T-helper 1 cell treated with Interleukin-12 subunit alpha and Interleukin-12 subunit beta and Interleukin-4 antibody, amounts not matched to agents 30 ng/mL and 1 ng/mL, for 36 hours (primary cell): ENCODE data around the gene EPB41L4B. TPM values are rescaled to one million over a fixed set of nuclear protein-coding genes. Genes with fewer than 3 reads are reported as not detected.

Source experiments
- intact Hi-C: fragments of 100-400 bp; cut with micrococcal nuclease; formaldehyde crosslinking; loops from one replicate; pipeline ENCODE4 v1.15.1; 2024
- total RNA-seq: library from RNA; stranded (reverse); gene quantifications from 2 replicates; pipeline ENCODE4 v1.2.3, GENCODE V29; 2022

EPB41L4B gene
- total RNA-seq, 1 donor from 2014 or later, result 0.56 TPM

DNA sequence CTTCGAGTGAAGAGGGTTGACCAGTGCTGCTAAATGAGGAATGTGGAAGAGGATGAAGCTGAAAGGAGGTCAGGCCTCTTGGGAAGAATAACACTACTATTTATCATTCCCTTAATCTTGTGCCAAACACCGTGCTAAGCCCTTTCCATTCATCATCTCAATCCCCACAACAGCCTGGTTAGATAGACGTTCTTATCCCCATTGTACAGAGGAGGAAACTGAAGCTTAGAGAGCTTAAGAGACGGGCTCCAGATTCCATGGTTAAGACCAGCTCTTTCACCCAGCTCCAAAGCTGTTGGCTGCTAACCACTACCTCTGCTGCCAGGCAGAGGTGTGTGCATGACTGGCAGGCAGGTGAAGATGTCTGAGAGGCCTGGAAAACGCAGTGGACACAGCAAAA, 868 bp upstream of the EPB41L4B start:
- intact Hi-C loops, result loop anchor here (1.0 to 10.0 kb wide), 11 partner anchors 77 to 471 kb away; partner anchors contain the start of genes ABITRAM, CTNNAL1 and ELP1

- intact Hi-C loops, result loop anchor here (2.0 to 10.0 kb wide), 5 partner anchors 90 to 470 kb away; partner anchors contain the start of gene CTNNAL1
Measured at GRCh38 chr9:109320331-109320741, 523 bp downstream of the EPB41L4B start.

GRCh38 chr9:109319626-109320241, 1.1 kb downstream of the EPB41L4B start:
- intact Hi-C loops, result loop anchor here (2.0 to 10.0 kb wide), 5 partner anchors 91 to 469 kb away; partner anchors contain the start of gene CTNNAL1

DNA sequence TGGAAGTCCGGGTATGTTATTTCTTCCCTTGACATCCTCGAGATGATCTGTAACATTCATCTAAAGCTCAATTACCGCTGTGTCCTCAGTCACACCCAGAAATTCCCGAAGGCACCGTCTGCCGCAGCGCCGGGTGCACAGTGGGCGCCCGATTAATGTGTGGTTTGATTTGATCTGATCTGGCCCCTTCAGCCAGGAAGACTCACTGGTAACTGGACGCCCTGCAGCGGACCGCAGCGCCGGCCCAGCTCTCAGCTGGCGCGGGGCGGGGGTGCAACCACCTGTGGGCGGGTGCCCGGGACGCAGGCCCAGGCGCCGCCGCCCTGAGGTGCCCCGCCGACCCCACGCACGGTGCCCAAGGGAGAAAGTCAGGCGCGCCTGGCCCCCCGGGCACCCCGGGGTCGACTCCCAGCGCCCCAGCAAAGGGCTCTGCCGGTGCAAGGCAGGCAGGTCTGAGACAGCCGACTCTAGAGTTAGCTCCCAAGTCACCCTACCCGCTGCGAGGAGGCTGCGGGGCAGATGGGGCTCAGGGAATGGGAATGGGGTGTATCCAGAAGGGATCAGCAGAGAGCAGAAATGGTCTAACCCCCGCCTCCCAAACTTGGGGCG, 1.7 kb downstream of the EPB41L4B start:
- intact Hi-C loops, result no loop called here

DNA sequence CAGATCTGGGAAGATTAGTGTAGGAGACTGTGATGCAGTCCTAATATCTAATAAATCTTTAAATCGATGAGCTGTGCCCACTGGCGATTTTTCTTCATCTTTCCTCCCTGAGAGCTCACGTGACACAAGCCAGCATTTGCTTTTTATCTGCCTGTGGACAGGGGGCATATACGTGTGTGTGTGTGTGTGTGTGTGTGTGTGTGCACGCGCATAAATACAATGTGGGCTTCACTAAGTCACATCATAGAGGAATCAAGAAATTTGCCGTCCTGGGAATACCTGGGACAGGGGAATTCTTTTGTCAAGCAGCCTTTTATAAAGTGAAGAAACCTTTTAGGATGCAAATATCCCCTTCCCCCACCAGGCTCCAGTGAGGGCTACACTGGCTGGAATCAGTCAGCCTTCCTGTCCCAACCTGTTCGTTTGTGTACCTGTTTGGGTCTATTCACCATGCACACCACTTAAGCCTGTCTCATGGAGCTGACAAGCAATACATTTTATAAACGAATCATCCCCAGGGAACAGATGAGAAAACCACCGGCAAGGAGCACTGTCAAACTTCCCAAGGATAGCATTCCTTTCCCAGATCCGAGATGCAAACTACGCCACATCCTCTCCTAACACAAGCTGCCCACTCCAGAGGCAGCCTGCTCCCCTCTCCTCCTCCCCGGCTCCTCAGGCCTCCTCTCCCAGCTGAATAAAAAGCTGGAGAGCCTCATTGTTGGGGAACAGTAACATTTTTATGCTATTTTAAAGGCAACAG, 2.7 kb downstream of the EPB41L4B start:
- intact Hi-C loops, result no loop called here

GRCh38 chr9:109317311-109317978, 3.4 kb downstream of the EPB41L4B start:
- intact Hi-C loops, result no loop called here

DNA sequence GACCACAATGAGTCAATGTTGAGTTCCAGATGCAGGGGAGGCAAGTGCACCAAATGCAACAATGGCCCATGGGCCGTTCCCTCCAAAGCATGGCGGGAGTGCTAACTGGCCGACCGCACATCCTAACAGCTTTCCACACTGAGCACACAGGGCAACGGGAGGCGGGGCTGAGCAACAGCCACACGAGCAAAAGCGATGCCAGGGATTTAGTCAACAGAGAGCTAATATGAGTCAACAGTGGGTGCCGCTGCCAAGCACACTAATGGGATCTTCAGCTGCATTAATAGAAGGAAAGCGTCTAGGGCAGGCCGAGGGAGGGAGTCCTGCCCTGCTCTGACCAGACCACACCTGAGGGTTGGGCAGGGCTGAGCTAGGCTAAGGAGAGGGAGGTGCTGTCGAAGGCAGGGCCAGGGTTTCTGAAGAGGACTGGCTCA, 4.6 kb downstream of the EPB41L4B start:
- intact Hi-C loops, result no loop called here

DNA sequence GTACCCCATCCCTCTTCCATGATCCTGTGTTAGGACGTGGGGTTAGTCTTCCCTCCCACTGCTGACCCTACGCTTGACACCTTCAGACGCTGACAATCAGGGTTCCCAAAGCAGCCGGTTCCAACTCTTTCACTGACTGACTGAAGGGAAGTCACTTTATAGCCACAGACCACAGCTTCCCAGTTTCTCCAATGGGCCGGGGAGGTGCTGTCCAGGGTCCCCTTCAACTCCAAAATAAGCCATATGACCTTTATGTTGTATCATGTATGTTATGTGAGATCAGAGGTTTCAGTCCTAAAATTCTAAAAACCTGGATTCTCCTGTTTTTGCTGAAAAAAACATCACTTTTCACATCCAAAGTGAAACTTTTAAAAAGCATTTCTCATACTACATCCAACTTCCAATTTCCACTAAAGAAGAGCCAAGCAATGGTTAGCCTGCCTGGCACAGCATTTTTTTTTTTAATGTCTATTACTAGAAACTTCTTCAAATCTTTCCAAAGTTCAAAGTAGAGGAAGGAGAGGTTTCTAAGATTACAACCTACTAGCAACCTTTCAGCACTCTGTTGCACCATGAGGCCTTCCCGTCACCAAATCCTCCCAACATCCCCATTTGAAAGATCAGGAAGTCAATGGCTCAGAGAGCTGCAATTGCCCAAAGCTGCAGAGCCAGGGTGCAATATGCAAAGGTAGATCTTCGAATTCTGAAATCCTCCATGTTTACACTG, 5.2 kb downstream of the EPB41L4B start:
- intact Hi-C loops, result no loop called here

DNA sequence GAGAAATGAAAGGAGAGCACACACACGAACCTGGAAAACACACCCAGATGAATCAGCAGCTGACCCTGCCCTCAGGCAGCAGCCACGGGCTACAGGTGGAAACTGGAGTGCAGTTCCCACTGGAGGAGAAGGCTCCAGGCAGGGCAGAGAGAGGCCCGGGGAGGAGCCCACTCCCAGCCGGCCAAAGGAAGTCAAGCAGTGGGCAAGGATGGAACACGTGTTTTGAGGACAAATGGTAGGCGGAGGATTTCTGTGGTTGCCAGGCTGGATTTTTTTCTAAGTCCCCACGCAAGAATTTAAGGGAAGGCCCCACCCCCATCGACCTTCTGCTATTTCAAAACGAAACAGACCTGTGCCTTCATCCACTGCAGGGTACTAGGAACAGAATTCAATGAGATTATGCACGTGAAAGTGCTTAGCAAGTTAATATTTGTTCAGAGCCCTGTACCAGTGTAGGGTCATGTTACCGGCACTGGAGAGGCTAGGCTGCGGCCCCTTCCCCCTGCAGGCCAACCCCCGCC, 6.8 kb downstream of the EPB41L4B start:
- intact Hi-C loops, result no loop called here

GRCh38 chr9:109313351-109313750, 7.5 kb downstream of the EPB41L4B start:
- intact Hi-C loops, result no loop called here

DNA sequence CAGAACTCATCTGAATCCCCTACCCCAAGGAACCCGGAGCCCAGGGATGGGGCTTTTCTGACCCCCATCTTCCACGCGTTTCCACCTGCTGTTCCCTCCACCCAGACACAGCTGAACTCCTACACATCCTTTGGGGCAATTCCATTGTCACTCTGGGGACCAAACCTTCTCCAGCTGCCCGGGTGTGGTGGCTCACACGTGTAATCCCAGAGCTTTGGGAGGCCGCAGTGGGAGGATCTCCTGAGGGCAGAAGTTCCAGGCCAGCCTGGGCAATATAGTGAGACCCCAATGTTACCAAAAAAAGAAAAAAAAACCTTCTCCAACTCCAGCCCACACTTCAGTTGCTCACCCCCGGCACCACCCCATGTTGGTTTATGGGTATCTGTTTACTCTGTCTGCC, 8.1 kb downstream of the EPB41L4B start:
- intact Hi-C loops, result no loop called here

DNA sequence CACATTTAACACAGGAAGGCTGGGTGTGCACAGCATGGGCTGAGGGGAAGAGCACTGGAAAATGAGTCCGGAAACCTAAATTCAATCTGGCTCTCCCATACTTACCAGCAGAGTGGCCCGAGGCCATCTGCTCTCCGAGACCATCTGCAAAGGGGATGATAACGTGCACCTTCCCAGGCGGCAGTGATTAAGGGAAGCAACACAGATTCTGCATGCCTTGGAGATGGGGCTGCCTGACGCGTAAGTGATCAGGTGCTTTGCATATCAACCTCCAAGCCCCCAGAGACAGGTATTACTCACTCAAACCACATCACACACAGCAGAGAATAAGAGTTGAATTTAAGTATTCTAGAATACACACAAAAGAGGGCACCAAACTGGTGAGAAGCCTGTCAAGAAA, 9.1 kb downstream of the EPB41L4B start:
- intact Hi-C loops, result no loop called here

- intact Hi-C loops, result no loop called here
Measured at GRCh38 chr9:109311286-109311685, 9.6 kb downstream of the EPB41L4B start.

DNA sequence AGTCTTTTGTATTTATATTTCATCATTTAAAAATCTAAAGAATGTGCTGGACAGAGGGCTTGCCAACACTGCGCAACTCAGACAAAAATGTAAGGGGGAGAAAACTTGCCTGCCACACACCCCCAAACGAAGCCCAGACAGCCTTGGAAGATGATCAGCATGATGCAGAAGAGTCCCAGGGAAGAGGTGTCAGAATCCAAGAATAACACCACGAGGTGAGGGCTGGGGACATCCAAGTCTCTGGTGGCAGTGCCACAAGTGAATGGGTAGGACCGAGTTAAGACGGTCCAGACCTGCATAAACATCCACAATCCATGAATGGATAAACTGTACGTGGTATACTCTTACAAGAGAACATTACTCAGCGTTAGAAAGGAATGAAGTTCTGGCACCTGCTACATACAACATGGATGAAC, 10.4 kb downstream of the EPB41L4B start:
- intact Hi-C loops, result no loop called here

DNA sequence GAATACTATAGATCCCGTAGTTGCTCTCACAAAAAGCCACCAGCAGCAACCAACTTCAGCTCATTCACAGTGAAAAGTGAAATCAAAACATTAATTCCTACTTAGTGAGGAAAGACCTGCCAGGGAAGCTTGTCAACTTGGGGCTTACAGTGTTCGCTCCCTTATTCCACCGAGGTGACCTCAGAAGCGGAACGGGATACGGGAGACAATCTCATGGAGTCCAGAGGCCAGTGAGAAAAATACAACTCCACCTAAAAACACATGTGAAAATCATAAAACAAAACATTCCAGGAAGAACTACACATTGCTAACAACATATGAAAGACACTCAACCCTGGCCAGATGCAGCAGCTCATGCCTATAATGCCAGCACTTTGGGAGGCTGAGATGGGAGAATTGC, 11.6 kb downstream of the EPB41L4B start:
- intact Hi-C loops, result no loop called here

GRCh38 chr9:109307380-109308240, 13.2 kb downstream of the EPB41L4B start:
- intact Hi-C loops, result loop anchor here (2.0 kb wide), 1 partner anchor 15 kb away; no protein-coding TSS in a partner anchor

GRCh38 chr9:109305801-109306200, 15.1 kb downstream of the EPB41L4B start:
- intact Hi-C loops, result loop anchor here (2.0 kb wide), 1 partner anchor 13 kb away; no protein-coding TSS in a partner anchor

DNA sequence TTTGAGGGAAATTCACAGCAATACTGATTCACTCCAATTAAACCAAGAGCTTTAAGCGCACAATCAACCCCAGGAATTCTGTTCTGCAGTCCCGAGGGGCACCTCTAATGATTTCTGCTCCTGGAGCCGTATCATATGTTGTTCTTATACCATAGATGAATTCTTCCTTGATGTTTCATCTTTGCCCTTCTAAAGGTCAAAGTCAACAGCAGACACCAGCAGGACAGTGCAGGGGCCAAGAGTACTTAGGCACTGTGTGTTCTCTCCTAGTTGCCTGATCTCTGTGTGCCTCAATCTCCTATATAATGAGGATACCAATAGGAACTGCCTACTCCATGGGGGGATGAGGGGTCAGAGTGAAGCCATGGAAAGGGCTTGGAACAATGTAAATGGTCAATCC, 16.5 kb downstream of the EPB41L4B start:
- intact Hi-C loops, result no loop called here

DNA sequence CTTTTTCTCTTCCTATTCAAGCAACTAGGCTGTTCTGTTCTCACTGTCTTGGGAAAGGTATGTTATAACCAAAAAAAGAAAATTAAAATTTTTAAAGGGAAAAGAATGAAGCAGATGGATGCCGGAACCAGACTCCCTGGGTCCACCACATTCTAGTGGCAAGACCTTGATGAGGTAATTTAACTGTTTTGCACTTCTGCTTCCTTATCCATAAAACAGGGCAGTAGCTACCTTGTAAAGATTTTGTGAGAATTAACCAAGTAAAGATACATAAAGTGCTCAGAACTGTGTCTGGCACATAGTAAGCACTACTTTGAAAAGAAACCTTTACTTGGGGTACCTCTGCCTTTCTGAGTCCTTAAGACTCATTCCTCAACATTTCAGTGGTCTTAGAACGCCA, 17.0 kb downstream of the EPB41L4B start:
- intact Hi-C loops, result no loop called here

- intact Hi-C loops, result no loop called here
Measured at GRCh38 chr9:109302606-109303005, 18.3 kb downstream of the EPB41L4B start.
